H1 (cell line): Measurements from ENCODE around the gene RNASET2. TPM values are rescaled to one million over a fixed set of nuclear protein-coding genes. Genes with fewer than 3 reads are reported as not detected.

Experiments
- ASH2L ChIP-seq: fragments of 200-600, 300-600 bp; sonication (generic); IDR thresholded peaks from one replicate; pipeline ENCODE4 v1.7.1; 2017; ENCODE audit warnings: low read length
- BRCA1 ChIP-seq: IDR thresholded peaks from 2 replicates; pipeline ENCODE4 v1.6.1; 2012; ENCODE audit warnings: low read depth, low read length, improper control_type of control experiment
- CHD7 ChIP-seq: fragments of 300-600 bp; sonication (generic); IDR thresholded peaks from 2 replicates; pipeline ENCODE4 v1.7.1; 2012; ENCODE audit warnings: low read length, moderate library complexity, mild to moderate bottlenecking, inconsistent platforms; ENCODE audit not compliant: insufficient replicate concordance
- CREB1 ChIP-seq: IDR thresholded peaks from 2 replicates; pipeline ENCODE4 v1.6.1; 2012; ENCODE audit warnings: inconsistent platforms
- EGR1 ChIP-seq: IDR thresholded peaks from 2 replicates; pipeline ENCODE4 v1.6.1; 2011; ENCODE audit warnings: low read depth, low read length, borderline replicate concordance
- JUN ChIP-seq: IDR thresholded peaks from 2 replicates; pipeline ENCODE4 v1.6.1; 2011; ENCODE audit warnings: low read depth, mild to moderate bottlenecking, improper control_type of control experiment, low read length
- KDM1A ChIP-seq: fragments of 200-600, 300-600 bp; sonication (generic); IDR thresholded peaks from 2 replicates; pipeline ENCODE4 v1.7.1; 2016; ENCODE audit warnings: mild to moderate bottlenecking, low read length, borderline replicate concordance
- RBBP5 ChIP-seq: IDR thresholded peaks from 2 replicates; pipeline ENCODE4 v1.7.1; 2012; ENCODE audit warnings: low read depth, mild to moderate bottlenecking, inconsistent platforms, low read length, moderate library complexity, borderline replicate concordance
- SIRT6 ChIP-seq: IDR thresholded peaks from one replicate; pipeline ENCODE4 v1.7.1; 2012; ENCODE audit warnings: low read length, inconsistent platforms
- SIX5 ChIP-seq: IDR thresholded peaks from 2 replicates; pipeline ENCODE4 v1.6.1; 2011; ENCODE audit warnings: mild to moderate bottlenecking, low read depth, low read length
- TAF7 ChIP-seq: optimal IDR thresholded peaks from 2 replicates; pipeline ENCODE3; 2011; ENCODE audit warnings: low read depth, mild to moderate bottlenecking, inconsistent platforms, low read length, moderate library complexity, borderline replicate concordance
- YY1 ChIP-seq: IDR thresholded peaks from 2 replicates; pipeline ENCODE4 v1.6.1; 2011; ENCODE audit warnings: low read depth, mild to moderate bottlenecking, low read length
- polyA plus RNA-seq, 7 experiments: library from polyadenylated mRNA; depleted of rRNA in 3 of 7; stranded (reverse) in 5 of 7; unstranded in 2 of 7; fragments of >200 nt in 5 of 7; fragments of 200-250 nt in 2 of 7; gene quantifications; 1 replicate in 5 of 7; 2 replicates in 1 of 7; 4 replicates in 1 of 7; pipeline versions ENCODE4 v1.2.1 to v1.2.3, GENCODE V29; 2011 to 2013; ENCODE audit warnings: missing spikeins in 2 of 7, mixed read lengths in 2 of 7
- total RNA-seq: library from RNA; stranded (reverse); fragmentation: NEBNext Ultra II Directional; extraction: Animal tissue kit (Norgen Biotek cat#: 25700); gene quantifications from 2 replicates; pipeline ENCODE4 v1.2.1, GENCODE V29; 2021

The RNASET2 gene
- total and polyA plus RNA-seq, 2 of the 8 experiments (the other 6 are each of a cell fraction or from before 2014, with no cell fraction given) = 15.7 to 22.9 TPM

GRCh38 chr6:166999145-166999883 is 43.0 kb upstream of the RNASET2 start, which contains the start of gene CEP43 (continued):
- TF ChIP-seq CHD7 (no peak), YY1 (peak; percentile 96), SIRT6 (no peak), ASH2L (peak; percentile 91), SIX5 (no peak), TAF7 (peak; percentile 57), JUN (no peak), KDM1A (no peak), EGR1 (no peak), CREB1 (peak; percentile 64; the same call in 1 of the 2 replicates), BRCA1 (no peak), RBBP5 (peak; percentile 81; the same call in 1 of the 2 replicates)
